Fibroblast of villous mesenchyme (primary cell): ENCODE data around the gene MCM7. TPM values are rescaled to one million over a fixed set of nuclear protein-coding genes. Genes with fewer than 3 reads are reported as not detected.

Experiments
- DNase-seq: peaks from one replicate; pipeline ENCODE4 v3.0.0-alpha.2; 2010; ENCODE audit warnings: low read depth
- H3K4me3 ChIP-seq: 2 replicates; pipeline ENCODE4 v1.5.1; 2011; ENCODE audit warnings: low read depth, mild to moderate bottlenecking, low read length
- total RNA-seq: library from RNA; depleted of rRNA; stranded (reverse); fragments of >200 nt; gene quantifications from 2 replicates; pipeline ENCODE4 v1.2.3, GENCODE V29; 2012
- TF ChIP-seq, protein P1 (sequence below): IDR thresholded peaks from 2 replicates; pipeline ENCODE4 v1.5.1; 2012; ENCODE audit warnings: low read depth, mild to moderate bottlenecking, low read length; ENCODE audit not compliant: insufficient read depth

The MCM7 gene
- total RNA-seq, 1 donor = 77.7 TPM

DNA sequence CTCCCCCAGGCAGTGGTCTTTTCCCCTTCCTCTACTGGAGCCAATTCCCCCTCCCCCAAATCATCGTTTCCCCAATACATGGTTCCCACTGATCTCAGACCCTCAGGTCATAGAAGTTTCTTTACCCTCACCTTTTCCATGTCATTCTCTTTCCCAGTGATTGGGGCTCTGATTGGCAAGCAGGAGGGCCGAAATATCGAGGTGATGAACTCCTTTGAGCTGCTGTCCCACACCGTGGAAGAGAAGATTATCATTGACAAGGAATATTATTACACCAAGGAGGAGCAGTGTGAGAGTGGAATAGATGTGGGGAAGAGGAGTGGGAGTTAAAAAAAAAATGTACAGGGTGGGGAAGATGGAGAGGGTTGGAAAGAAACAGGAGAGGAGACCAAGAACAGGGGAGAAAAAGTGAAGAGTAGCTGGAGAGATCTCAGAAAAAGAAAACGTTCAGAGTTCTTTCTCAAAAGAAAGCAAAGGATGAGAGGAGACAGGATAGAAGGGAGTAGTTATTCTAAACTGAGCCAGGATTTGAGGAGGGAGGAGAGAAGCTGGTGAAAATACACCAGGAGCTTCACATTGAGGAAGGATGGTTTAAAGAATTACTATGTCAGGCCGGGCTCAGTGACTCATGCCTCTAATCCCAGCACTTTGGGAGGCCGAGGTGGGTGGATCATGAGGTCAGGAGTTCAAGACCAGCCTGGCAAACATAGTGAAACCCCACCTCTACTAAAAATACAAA lies 11.6 kb downstream of the MCM7 start:
- peak overlapping the region; percentile 95 for H3K4me3 ChIP-seq
- TF ChIP-seq, protein P1, sequence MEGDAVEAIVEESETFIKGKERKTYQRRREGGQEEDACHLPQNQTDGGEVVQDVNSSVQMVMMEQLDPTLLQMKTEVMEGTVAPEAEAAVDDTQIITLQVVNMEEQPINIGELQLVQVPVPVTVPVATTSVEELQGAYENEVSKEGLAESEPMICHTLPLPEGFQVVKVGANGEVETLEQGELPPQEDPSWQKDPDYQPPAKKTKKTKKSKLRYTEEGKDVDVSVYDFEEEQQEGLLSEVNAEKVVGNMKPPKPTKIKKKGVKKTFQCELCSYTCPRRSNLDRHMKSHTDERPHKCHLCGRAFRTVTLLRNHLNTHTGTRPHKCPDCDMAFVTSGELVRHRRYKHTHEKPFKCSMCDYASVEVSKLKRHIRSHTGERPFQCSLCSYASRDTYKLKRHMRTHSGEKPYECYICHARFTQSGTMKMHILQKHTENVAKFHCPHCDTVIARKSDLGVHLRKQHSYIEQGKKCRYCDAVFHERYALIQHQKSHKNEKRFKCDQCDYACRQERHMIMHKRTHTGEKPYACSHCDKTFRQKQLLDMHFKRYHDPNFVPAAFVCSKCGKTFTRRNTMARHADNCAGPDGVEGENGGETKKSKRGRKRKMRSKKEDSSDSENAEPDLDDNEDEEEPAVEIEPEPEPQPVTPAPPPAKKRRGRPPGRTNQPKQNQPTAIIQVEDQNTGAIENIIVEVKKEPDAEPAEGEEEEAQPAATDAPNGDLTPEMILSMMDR = no peak
- DNase-seq = peak; percentile 59

GRCh38 chr7:100088621-100089457 lies 12.4 kb downstream of the MCM7 start, which contains the start of gene COPS6:
COPS6 (plus strand) TSS chr7:100088969; CDS start chr7:100088991, 22 bp downstream.
- DNase-seq = peak; percentile 82
- H3K4me3 ChIP-seq = peak within 1 kb of the TSS; percentile 95
- TF ChIP-seq, protein P1 = no peak

GRCh38 chr7:100088095-100088620 lies 13.0 kb downstream of the MCM7 start:
- no peak for DNase-seq
- H3K4me3 ChIP-seq = peak overlapping the region; percentile 95
- TF ChIP-seq, protein P1 = no peak

GRCh38 chr7:100087055-100087750 lies 14.0 kb downstream of the MCM7 start:
- DNase-seq = peak; percentile 100
- TF ChIP-seq, protein P1 = no peak
- no peak overlapping the region for H3K4me3 ChIP-seq

GRCh38 chr7:100085515-100085914 lies 15.7 kb downstream of the MCM7 start:
- TF ChIP-seq, protein P1 = no peak
- H3K4me3 ChIP-seq = no peak overlapping the region
- peak; percentile 70 for DNase-seq

DNA sequence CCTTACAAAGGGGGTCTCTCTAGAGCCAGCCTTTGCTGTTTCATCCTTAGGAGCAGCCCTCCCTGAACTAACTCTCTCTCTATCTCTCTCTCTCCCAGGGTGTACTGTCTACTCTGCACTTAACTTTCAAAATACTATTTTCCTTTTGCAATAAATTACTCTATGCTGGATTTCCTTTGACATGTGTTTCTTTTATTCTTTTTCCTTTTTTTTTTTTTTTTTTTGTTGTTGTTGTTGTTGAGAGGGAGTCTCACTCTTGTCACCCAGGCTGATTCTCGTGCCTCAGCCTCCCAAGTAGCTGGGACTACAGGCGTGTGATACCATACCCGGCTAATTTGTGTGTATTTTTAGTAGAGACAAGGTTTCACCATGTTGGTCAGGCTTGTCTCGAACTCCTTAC lies 18.2 kb downstream of the MCM7 start:
- no peak for DNase-seq
- TF ChIP-seq, protein P1 = no peak
- H3K4me3 ChIP-seq = no peak overlapping the region
